Measurements from ENCODE around the gene VAC14.

Gene VAC14

DNA sequence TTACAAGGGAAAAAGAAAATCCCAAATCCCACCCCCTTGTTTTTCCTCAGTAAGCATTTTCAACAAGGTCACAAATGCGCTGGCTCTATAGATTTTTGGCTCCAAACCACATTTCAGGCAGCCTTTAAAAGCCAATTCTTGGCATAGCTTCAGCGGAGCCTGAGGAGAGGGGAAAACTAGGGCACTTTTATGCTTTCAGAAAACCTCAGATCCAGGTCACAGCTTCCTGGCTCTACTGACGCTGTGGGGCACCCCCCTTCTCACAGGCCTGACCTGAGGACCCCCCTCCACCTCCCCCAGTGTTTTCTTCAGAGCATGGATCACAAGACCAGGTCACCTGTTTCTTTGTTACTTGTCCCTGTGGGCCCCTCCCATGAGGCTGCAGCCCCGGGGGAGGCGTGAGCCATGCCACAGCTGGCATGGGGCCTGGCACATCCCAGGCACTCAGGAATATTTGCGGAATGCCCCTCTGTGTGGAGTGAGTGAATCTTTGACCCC lies 85.0 kb downstream of the VAC14 start:
- Histone ChIP-seq H4K20me1 (ENCODE audit: insufficient read depth, low read length, poor library complexity, severe bottlenecking) (no peaks in the 10 kb centered on the region), H3K9me3 (ENCODE audit: insufficient read depth, low read depth, low read length) (no peaks in the 10 kb centered on the region), H3F3A (ENCODE audit: low read depth) (no peaks in the 10 kb centered on the region), H3K4me3 (ENCODE audit: low read length, poor library complexity, severe bottlenecking) (no peak overlapping the region), H3K27me3 (ENCODE audit: insufficient read depth, low read length, poor library complexity, severe bottlenecking) (no peaks in the 10 kb centered on the region), H3K36me3 (ENCODE audit: insufficient read depth, low read length) (peaks cover 3% of the 10 kb centered on the region; the same call in 1 of the 2 replicates), H3K4me2 (ENCODE audit: low read depth, low read length, poor library complexity, severe bottlenecking) (no peak overlapping the region), H2AFZ (ENCODE audit: low read length) (no peak overlapping the region), H3K4me1 (ENCODE audit: insufficient read depth, low read length, poor library complexity, severe bottlenecking) (peaks cover 15% of the 10 kb centered on the region), H3K9me2 (replicated peaks; ENCODE audit: low read depth, low read length) (no peaks in the 10 kb centered on the region), H3K9ac (ENCODE audit: low read depth, low read length, poor library complexity, severe bottlenecking) (no peak overlapping the region), H3K79me2 (ENCODE audit: insufficient read depth, low read length) (no peaks in the 10 kb centered on the region)
- TF ChIP-seq, protein P1, sequence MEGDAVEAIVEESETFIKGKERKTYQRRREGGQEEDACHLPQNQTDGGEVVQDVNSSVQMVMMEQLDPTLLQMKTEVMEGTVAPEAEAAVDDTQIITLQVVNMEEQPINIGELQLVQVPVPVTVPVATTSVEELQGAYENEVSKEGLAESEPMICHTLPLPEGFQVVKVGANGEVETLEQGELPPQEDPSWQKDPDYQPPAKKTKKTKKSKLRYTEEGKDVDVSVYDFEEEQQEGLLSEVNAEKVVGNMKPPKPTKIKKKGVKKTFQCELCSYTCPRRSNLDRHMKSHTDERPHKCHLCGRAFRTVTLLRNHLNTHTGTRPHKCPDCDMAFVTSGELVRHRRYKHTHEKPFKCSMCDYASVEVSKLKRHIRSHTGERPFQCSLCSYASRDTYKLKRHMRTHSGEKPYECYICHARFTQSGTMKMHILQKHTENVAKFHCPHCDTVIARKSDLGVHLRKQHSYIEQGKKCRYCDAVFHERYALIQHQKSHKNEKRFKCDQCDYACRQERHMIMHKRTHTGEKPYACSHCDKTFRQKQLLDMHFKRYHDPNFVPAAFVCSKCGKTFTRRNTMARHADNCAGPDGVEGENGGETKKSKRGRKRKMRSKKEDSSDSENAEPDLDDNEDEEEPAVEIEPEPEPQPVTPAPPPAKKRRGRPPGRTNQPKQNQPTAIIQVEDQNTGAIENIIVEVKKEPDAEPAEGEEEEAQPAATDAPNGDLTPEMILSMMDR (conservative IDR thresholded peaks at IDR 0.05; ENCODE audit: low read length): no peak
- TF ChIP-seq EZH2phosphoT487 (IDR thresholded peaks at IDR 0.05; ENCODE audit: borderline replicate concordance): no peak

DNA sequence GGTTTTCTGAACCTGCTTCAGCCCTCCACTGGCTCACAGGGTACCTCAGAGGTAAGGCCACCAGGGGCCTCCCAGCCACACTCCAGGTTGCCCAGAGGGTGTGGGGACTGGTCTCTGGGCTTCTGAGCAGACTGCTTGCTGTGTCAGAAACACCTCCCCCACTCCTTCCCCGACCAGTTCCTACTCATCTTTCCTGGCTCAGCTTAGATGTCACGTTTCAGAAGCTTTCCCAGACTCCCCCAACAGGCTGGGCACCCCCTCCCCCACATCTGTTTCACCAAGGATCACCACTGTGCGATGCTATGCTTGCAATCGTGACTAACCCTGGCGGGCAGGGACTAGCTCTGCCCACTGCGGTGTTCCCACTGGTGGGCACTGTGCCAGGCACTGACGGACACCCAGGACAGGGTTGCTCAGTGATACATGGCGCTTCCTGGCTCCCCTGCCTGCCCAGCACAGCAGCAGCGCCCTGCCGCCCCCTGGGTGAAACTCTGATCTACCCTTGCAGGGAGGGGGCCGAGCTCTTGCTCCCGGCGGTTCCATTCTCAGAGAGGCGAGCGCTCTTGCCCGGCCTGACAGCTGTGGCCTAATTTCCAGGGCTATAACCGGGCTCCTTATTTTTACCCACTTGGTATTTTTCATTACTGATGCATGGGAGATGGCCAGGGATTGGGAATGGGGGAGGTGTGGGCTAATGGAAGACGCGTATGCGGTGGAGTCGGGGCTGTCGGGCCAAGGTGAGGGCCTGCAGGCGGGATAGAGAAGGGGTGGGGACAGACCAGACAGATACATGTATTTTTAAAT lies 85.7 kb downstream of the VAC14 start:
- Histone ChIP-seq H3K4me2 (ENCODE audit: low read depth, low read length, poor library complexity, severe bottlenecking) (no peak overlapping the region), H3K36me3 (ENCODE audit: insufficient read depth, low read length) (peaks cover 3% of the 10 kb centered on the region; the same call in 1 of the 2 replicates), H3K9ac (ENCODE audit: low read depth, low read length, poor library complexity, severe bottlenecking) (no peak overlapping the region), H3K27me3 (ENCODE audit: insufficient read depth, low read length, poor library complexity, severe bottlenecking) (no peaks in the 10 kb centered on the region), H3F3A (ENCODE audit: low read depth) (no peaks in the 10 kb centered on the region), H2AFZ (ENCODE audit: low read length) (no peak overlapping the region), H3K79me2 (ENCODE audit: insufficient read depth, low read length) (no peaks in the 10 kb centered on the region), H3K9me2 (replicated peaks; ENCODE audit: low read depth, low read length) (no peaks in the 10 kb centered on the region), H3K4me1 (ENCODE audit: insufficient read depth, low read length, poor library complexity, severe bottlenecking) (peaks cover 21% of the 10 kb centered on the region), H3K4me3 (ENCODE audit: low read length, poor library complexity, severe bottlenecking) (no peak overlapping the region), H3K9me3 (ENCODE audit: insufficient read depth, low read depth, low read length) (no peaks in the 10 kb centered on the region), H4K20me1 (ENCODE audit: insufficient read depth, low read length, poor library complexity, severe bottlenecking) (no peaks in the 10 kb centered on the region)
- TF ChIP-seq EZH2phosphoT487 (IDR thresholded peaks at IDR 0.05; ENCODE audit: borderline replicate concordance): no peak
- TF ChIP-seq, protein P1 (conservative IDR thresholded peaks at IDR 0.05; ENCODE audit: low read length): no peak

DNA sequence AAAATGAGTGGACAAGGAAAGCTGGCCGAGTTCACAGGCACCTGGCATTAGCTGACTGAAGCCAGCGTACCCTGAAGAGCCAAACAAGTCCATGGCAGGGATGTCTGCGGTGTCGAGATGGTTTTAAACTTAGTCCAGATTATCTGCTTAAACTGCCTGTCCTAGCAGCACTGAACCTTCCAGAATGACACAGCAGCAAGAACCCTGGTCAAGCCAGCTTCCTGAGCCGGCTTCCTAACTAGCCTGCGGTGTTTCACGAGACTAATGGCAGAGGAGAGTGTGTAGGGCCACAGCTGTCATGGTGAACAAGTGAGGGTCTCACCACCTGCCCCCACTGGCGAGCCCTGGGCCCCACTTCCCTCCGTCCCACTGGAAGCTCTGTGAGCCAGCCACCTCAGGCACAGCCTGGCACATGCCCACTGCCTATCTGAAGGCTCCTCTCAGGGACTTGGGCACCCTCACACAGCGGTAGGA lies 86.3 kb downstream of the VAC14 start:
- H3K4me2 ChIP-seq (ENCODE audit: low read depth, low read length, poor library complexity, severe bottlenecking): no peak overlapping the region
- no peaks in the 10 kb centered on the region for H3K27me3 ChIP-seq (ENCODE audit: insufficient read depth, low read length, poor library complexity, severe bottlenecking)
- no peaks in the 10 kb centered on the region for H3F3A ChIP-seq (ENCODE audit: low read depth)
- H3K9me3 ChIP-seq (ENCODE audit: insufficient read depth, low read depth, low read length): no peaks in the 10 kb centered on the region
- TF ChIP-seq, protein P1 (conservative IDR thresholded peaks at IDR 0.05; ENCODE audit: low read length): no peak
- no peak for TF ChIP-seq EZH2phosphoT487 (IDR thresholded peaks at IDR 0.05; ENCODE audit: borderline replicate concordance)
- H2AFZ ChIP-seq (ENCODE audit: low read length): no peak overlapping the region
- no peaks in the 10 kb centered on the region for H3K79me2 ChIP-seq (ENCODE audit: insufficient read depth, low read length)
- H4K20me1 ChIP-seq (ENCODE audit: insufficient read depth, low read length, poor library complexity, severe bottlenecking): no peaks in the 10 kb centered on the region
- H3K4me3 ChIP-seq (ENCODE audit: low read length, poor library complexity, severe bottlenecking): no peak overlapping the region
- H3K9me2 ChIP-seq (replicated peaks; ENCODE audit: low read depth, low read length): no peaks in the 10 kb centered on the region
- H3K36me3 ChIP-seq (ENCODE audit: insufficient read depth, low read length): peaks cover 3% of the 10 kb centered on the region; the same call in 1 of the 2 replicates
- H3K9ac ChIP-seq (ENCODE audit: low read depth, low read length, poor library complexity, severe bottlenecking): no peak overlapping the region
- H3K4me1 ChIP-seq (ENCODE audit: insufficient read depth, low read length, poor library complexity, severe bottlenecking): peaks cover 27% of the 10 kb centered on the region
